Ishikawa (cell line): ENCODE data around the gene PFN2.

Experiments
- CEBPB ChIP-seq: IDR thresholded peaks from 2 replicates; pipeline ENCODE4 v1.6.1; 2012
- CREB1 ChIP-seq: IDR thresholded peaks from 2 replicates; pipeline ENCODE4 v1.6.1; 2012; ENCODE audit warnings: low read depth
- FOXM1 ChIP-seq: IDR thresholded peaks from 2 replicates; pipeline ENCODE4 v1.6.1; 2012; ENCODE audit warnings: low read depth, borderline replicate concordance
- MAX ChIP-seq: IDR thresholded peaks from 2 replicates; pipeline ENCODE4 v1.6.1; 2012
- RAD21 ChIP-seq: IDR thresholded peaks from 2 replicates; pipeline ENCODE4 v1.6.1; 2012; ENCODE audit warnings: low read depth
- TAF1 ChIP-seq: IDR thresholded peaks from 2 replicates; pipeline ENCODE4 v1.6.1; 2012; ENCODE audit warnings: low read depth, mild to moderate bottlenecking
- ZBTB7A ChIP-seq: IDR thresholded peaks from 2 replicates; pipeline ENCODE4 v1.6.1; 2012; ENCODE audit warnings: low read depth

- TF ChIP-seq FOXM1 (no peak), CREB1 (no peak), TAF1 (no peak), CEBPB (no peak), MAX (no peak), RAD21 (no peak), ZBTB7A (no peak)
Observed at GRCh38 chr3:149992416-149993058, 21.8 kb upstream of the PFN2 start.
